Purkinje cell (primary cell): ENCODE measurements around the gene PFDN6. TPM values are rescaled to one million over a fixed set of nuclear protein-coding genes. Genes with fewer than 3 reads are reported as not detected.

ENCODE experiments used
- polyA plus RNA-seq: library from polyadenylated mRNA; unstranded; fragments of >200 nt; fragmentation: Nextera tagmentation; gene quantifications from 2 replicates; pipeline ENCODE4 v1.2.1, GENCODE V29; 2014

PFDN6 gene
- polyA plus RNA-seq = 5.6 and 8.8 TPM in 2 replicates

GRCh38 chr6:33288921-33289783 lies at the start of gene PFDN6, which contains the start of gene WDR46:
Gene PFDN6 (plus strand): TSS chr6:33289601. CDS start chr6:33289857, 256 bp downstream.
Gene WDR46 (minus strand): TSS chr6:33289239. CDS start chr6:33289170, 69 bp downstream.

DNA sequence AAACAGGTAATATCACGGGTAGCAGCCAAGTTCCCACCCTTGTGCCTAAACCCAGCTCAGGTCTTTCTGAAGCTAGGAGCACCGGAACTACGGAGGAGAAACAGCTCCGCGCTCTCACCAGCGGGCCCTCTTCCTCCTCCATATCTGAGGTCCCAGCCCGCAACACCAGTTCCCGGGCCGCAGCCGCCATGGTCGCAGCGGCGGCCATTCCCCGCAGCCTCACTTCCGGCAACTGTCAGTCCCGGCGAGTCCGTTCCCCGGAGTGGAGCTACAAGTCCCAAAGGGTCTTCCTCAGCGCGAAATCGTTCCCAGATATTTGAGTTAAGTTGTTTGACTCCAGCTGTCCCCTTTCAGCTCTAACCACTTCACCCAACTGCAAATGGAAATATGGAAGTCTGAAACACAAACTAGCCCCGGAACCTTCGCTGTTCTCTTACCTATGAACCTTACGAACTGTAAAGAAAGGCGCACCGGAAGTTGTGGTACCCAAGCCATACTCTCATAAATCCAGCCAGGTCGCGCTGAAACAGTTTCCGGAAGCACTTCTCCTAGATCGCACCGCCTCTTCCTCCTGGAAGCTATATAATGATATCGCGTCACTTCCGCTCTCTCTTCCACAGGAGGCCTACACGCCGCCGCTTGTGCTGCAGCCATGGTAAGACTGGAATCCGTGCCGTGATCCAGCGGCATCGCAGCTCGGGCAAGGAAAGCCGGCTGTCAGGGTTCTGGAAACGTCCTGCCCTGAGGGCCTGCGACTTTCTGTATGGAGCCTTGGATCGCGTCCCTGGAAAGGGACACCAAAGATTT lies 17.7 kb upstream of the PFDN6 start, which contains the start of the genes RPS18 and VPS52:
Gene RPS18 (plus strand): TSS at position 608 of the 807 bp plus-strand sequence. CDS start 45 bp downstream, at position 653.
Gene VPS52 (minus strand): TSS at position 409 of the 807 bp plus-strand sequence. CDS start 201 bp downstream, at position 208.

GRCh38 chr6:33276864-33277662 lies 12.3 kb upstream of the PFDN6 start, which contains the start of gene B3GALT4:
Gene B3GALT4 (plus strand): TSS chr6:33277123. CDS start chr6:33277420, 297 bp downstream.

DNA sequence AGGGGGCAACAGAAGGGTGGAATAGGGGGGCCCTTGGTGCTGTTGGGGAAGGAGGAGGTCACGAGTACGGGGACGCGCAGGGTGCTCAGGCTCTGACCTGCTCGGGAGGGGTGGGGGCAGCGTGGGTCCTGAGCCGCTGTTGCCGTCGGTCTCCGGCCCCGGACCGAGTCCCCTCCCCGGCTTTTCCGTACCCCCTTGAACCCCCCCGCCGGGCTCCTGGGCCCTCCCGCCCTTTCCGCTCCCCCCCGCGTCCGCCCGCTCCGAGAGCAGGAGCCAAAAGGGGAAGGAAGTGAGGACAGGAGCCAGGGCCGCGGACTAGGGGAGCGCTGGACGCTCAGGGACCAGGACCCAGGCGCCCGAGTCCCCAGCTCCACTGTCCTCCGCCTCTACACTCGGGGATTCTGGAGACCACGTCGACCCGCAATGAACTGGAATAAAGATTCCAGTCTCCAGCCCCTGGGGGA lies 9.4 kb downstream of the PFDN6 start, which contains the start of gene RGL2:
Gene RGL2 (minus strand): TSS at position 170 of the 464 bp plus-strand sequence. CDS start 332 bp downstream, outside the sequence.

DNA sequence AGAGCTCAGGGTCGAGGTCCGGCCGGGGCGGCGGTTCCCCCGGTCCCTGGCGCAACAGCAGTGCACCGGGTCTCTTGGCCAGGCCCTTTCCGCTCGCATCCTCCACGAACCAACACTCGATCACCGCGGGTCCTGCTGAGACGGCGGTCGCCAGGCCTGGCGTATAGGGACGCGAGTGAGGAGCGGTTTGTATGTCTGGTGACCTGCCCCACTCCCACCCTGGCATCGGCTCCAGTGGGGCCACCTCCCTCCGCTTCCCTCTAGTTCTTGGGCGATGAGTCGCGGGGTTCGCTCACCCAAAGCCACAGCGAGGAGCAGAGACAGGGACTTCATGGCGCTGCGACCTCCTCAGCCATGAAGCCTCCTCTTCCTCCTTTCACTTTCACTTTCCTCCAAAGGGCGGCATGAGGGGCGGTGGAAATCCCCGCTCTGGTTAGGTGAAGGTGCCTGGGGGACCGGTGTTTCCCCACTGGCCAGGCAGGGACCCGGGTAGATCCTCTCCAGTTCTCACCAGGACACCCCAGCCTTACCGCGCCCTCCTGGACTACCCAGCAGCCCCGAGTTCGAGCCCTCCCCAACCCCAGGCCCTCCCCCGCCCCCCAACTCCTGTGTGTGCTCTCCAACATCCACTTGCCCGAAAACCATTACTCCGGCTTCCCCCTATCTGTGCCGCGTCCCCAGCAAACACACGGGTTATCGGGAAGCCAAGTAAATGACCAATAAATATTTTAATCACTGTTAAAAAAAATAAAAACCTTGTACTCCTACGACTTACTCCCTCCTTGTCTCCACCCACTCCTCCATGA lies 24.5 kb downstream of the PFDN6 start, which contains the start of gene TAPBP:
Gene TAPBP (minus strand): TSS at position 370 of the 806 bp plus-strand sequence. CDS start 37 bp downstream, at position 333.

DNA sequence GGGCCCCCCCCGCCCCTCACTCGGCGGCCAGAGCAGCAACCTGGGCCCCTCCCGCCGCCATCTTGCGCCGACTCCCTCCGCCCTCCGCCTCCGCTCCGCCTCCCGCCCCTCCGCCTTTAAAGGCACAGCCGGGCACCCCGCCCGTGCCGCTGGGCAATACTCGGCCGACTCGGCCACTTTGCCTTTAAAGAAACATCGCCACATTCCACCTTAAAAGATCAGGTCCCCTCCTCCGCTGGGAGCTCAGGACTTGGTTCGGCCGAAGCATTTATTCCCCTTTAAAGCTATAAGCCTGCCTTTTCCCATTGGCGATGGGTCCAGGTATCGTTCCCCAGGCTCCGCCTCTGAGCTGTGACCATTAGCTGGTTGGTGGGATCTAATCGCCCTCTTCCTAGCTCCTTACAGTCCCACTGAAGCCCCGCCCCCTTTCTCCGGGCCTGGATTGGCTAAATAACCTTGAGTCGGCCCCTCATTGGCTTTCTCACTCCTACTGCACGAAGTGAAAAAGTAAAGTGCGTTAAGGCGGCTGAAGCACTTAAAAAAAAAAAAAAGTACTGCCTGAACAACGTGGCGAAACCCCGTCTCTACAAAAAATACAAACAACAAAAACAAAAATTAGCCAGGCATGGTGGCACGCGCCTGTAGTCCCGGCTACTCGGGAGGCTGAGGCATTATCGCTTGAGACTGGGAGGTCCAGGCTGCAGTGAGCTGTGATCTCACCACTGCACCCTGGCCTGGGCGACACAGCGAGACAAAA lies 28.4 kb downstream of the PFDN6 start, which contains the start of gene ZBTB22:
Gene ZBTB22 (minus strand): TSS at position 76 of the 757 bp plus-strand sequence. CDS start 828 bp downstream, outside the sequence.

Other genes with a start within 250 kb of the PFDN6 start
- 0.26 and 0.92 TPM in 2 replicates for gene HLA-DPA1, start 216.0 kb upstream of the PFDN6 start, polyA plus RNA-seq
- gene HLA-DPB1, start 213.6 kb upstream of the PFDN6 start, polyA plus RNA-seq = 112 and 120 TPM in 2 replicates
- gene COL11A2, start 97.1 kb upstream of the PFDN6 start, polyA plus RNA-seq = 0.67 and 1.0 TPM in 2 replicates
- 3.3 and 5.7 TPM in 2 replicates for gene RXRB, start 88.9 kb upstream of the PFDN6 start, polyA plus RNA-seq
- gene SLC39A7, start 88.7 kb upstream of the PFDN6 start, polyA plus RNA-seq = 5.7 and 9.7 TPM in 2 replicates
- gene HSD17B8, start 84.9 kb upstream of the PFDN6 start, polyA plus RNA-seq = 3.1 and 10.1 TPM in 2 replicates
- 6.8 and 15.9 TPM in 2 replicates for gene RING1, start 81.1 kb upstream of the PFDN6 start, polyA plus RNA-seq
- gene VPS52, start 17.7 kb upstream of the PFDN6 start, polyA plus RNA-seq = 31.6 and 34.2 TPM in 2 replicates
- 709 and 869 TPM in 2 replicates for gene RPS18, start 17.5 kb upstream of the PFDN6 start, polyA plus RNA-seq
- gene B3GALT4, start 12.5 kb upstream of the PFDN6 start, polyA plus RNA-seq = 2.2 and 2.3 TPM in 2 replicates
- 22.4 and 46.1 TPM in 2 replicates for gene WDR46, start 362 bp upstream of the PFDN6 start, polyA plus RNA-seq
- 3.2 and 5.0 TPM in 2 replicates for gene RGL2, start 9.3 kb downstream of the PFDN6 start, polyA plus RNA-seq
- gene TAPBP, start 24.5 kb downstream of the PFDN6 start, polyA plus RNA-seq = 10.8 and 14.1 TPM in 2 replicates
- gene ZBTB22, start 28.1 kb downstream of the PFDN6 start, polyA plus RNA-seq = 0.42 and 1.6 TPM in 2 replicates
- gene DAXX, start 33.4 kb downstream of the PFDN6 start, polyA plus RNA-seq = 6.0 and 6.5 TPM in 2 replicates
- not detected in 2 replicates for gene KIFC1, start 102.2 kb downstream of the PFDN6 start, polyA plus RNA-seq
- 14.0 and 14.2 TPM in 2 replicates for gene PHF1, start 121.4 kb downstream of the PFDN6 start, polyA plus RNA-seq
- 385 and 492 TPM in 2 replicates for gene CUTA, start 128.5 kb downstream of the PFDN6 start, polyA plus RNA-seq
- 0.24 and 1.9 TPM in 2 replicates for gene SYNGAP1, start 130.5 kb downstream of the PFDN6 start, polyA plus RNA-seq
- gene ZBTB9, start 165.0 kb downstream of the PFDN6 start, polyA plus RNA-seq = 1.7 and 2.4 TPM in 2 replicates